HUES6 (cell line): ENCODE results near the gene DNAJC8.

Experiments
- H3K27ac ChIP-seq: 2 replicates; pipeline ENCODE4 v1.7.0; 2013; ENCODE audit warnings: low read depth, mild to moderate bottlenecking, low read length, inconsistent platforms
- H3K27me3 ChIP-seq: 2 replicates; pipeline ENCODE4 v1.6.1; 2013; ENCODE audit warnings: low read length; ENCODE audit not compliant: control insufficient read depth, insufficient read depth
- H3K36me3 ChIP-seq: 2 replicates; pipeline ENCODE4 v1.6.1; 2013; ENCODE audit warnings: low read length; ENCODE audit not compliant: control insufficient read depth, insufficient read depth
- H3K4me1 ChIP-seq: 2 replicates; pipeline ENCODE4 v1.6.1; 2013; ENCODE audit warnings: low read length; ENCODE audit not compliant: control insufficient read depth, insufficient read depth
- H3K4me3 ChIP-seq: 2 replicates; pipeline ENCODE4 v1.5.1; 2013; ENCODE audit warnings: low read depth, low read length
- H3K9ac ChIP-seq: one replicate; pipeline ENCODE4 v1.6.1; 2013; ENCODE audit warnings: mild to moderate bottlenecking, low read length
- H3K9me3 ChIP-seq: 2 replicates; pipeline ENCODE4 v1.6.1; 2013; ENCODE audit warnings: low read depth, low read length; ENCODE audit not compliant: control insufficient read depth, insufficient read depth

DNAJC8 gene

GRCh38 chr1:28249013-28249865 is 16.4 kb upstream of the DNAJC8 start:
- Histone ChIP-seq H3K9me3 (no peaks in the 10 kb centered on the region), H3K4me3 (0 out of 2 replicates have a peak overlapping the region, but pooled peaks have one; percentile 28), H3K27me3 (no peaks in the 10 kb centered on the region), H3K9ac (peak overlapping the region; percentile 61), H3K27ac (peak overlapping the region; percentile 66), H3K36me3 (no peaks in the 10 kb centered on the region), H3K4me1 (peaks cover 25% of the 10 kb centered on the region)

GRCh38 chr1:28248273-28249012 is 15.6 kb upstream of the DNAJC8 start:
- H3K4me1 ChIP-seq: peaks cover 25% of the 10 kb centered on the region
- H3K4me3 ChIP-seq: peak overlapping the region; percentile 37
- H3K36me3 ChIP-seq: no peaks in the 10 kb centered on the region
- no peaks in the 10 kb centered on the region for H3K9me3 ChIP-seq
- H3K9ac ChIP-seq: peak overlapping the region; percentile 61
- no peaks in the 10 kb centered on the region for H3K27me3 ChIP-seq
- peak overlapping the region; percentile 66 for H3K27ac ChIP-seq

- peak overlapping the region; percentile 29 for H3K9ac ChIP-seq
- H3K27ac ChIP-seq: peak overlapping the region; percentile 51; the same call in 1 of the 2 replicates
- peak overlapping the region; percentile 53 for H3K4me3 ChIP-seq
- H3K9me3 ChIP-seq: no peaks in the 10 kb centered on the region
- H3K27me3 ChIP-seq: no peaks in the 10 kb centered on the region
- H3K36me3 ChIP-seq: no peaks in the 10 kb centered on the region
- H3K4me1 ChIP-seq: peaks cover 25% of the 10 kb centered on the region
These were observed 14.9 kb upstream of the DNAJC8 start for GRCh38 chr1:28247612-28248272.

GRCh38 chr1:28246427-28246832 is 13.6 kb upstream of the DNAJC8 start:
- Histone ChIP-seq H3K9me3 (no peaks in the 10 kb centered on the region), H3K27me3 (no peaks in the 10 kb centered on the region), H3K27ac (peak overlapping the region; percentile 20; the same call in 1 of the 2 replicates), H3K4me3 (peak overlapping the region; percentile 56), H3K36me3 (no peaks in the 10 kb centered on the region), H3K9ac (peak overlapping the region; percentile 54), H3K4me1 (peaks cover 25% of the 10 kb centered on the region)

DNA sequence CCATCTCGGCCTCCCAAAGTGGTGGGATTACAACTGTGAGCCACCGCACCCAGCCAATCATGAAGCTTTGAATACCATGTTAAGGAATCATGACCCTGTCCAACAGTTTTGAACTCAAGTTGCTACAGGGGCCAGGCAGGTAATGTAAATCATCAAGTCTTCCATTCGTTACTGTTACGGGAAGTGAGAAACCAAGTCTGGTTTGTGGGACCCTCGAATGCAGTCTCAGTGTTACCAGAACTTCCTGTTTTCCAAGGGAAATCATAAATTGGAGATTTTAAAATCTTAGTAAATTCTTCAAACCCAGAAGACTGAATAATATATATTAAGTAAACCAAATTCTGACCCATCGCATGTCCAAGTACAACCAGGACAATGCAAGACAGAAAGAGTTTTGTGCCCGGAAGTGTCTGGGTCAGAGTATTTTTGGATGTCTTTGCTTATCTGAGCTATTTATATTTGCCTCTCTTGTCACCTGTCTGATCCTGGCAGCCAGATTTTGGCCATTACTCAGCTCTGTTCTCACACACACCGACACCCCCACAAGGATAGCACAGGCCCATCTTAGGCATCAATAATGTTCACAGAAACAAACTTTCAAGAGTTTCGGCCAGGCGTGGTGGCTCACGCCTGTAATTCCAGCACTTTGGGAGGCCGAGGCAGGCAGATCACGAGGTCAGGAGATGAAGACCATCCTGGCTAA is 11.9 kb upstream of the DNAJC8 start:
- no peak overlapping the region for H3K27ac ChIP-seq
- no peaks in the 10 kb centered on the region for H3K9me3 ChIP-seq
- no peak overlapping the region for H3K4me3 ChIP-seq
- H3K4me1 ChIP-seq: peaks cover 23% of the 10 kb centered on the region
- no peak overlapping the region for H3K9ac ChIP-seq
- H3K36me3 ChIP-seq: peaks cover 3% of the 10 kb centered on the region
- H3K27me3 ChIP-seq: no peaks in the 10 kb centered on the region

DNA sequence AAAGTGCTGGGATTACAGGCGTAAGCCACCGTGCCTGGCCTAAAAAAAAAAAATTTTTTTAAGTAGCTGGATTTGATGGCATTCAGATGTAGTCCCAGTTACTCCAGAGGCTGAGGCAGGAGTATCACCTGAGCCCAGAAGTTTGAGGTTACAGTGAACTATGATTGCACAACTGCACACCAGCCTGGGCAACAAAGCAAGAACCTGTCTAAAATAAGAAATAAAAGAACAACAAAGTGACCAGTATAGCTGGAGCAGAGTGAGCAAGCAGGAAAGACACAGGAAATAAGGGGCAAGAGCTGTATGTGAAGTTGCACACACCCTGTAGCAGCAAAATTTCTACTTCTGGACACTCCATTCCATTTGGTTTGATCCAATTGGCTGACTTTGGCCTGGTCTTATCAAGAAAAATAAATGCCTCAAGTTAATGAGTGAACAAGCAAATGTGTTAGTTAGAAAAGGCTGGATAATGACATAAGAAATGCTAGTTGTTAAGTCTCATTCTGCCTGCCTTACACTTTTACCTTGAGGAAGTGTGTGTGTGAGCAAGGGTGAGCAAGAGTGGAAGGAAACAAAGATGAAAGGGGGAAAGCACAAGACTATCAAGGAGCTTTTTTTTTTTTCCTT is 11.0 kb upstream of the DNAJC8 start:
- Histone ChIP-seq H3K36me3 (peaks cover 3% of the 10 kb centered on the region), H3K4me1 (peaks cover 14% of the 10 kb centered on the region), H3K27me3 (no peaks in the 10 kb centered on the region), H3K9me3 (no peaks in the 10 kb centered on the region), H3K27ac (no peak overlapping the region), H3K9ac (no peak overlapping the region), H3K4me3 (no peak overlapping the region)

- Histone ChIP-seq H3K9me3 (no peaks in the 10 kb centered on the region), H3K4me3 (no peak overlapping the region), H3K9ac (no peak overlapping the region), H3K27me3 (no peaks in the 10 kb centered on the region), H3K36me3 (peaks cover 16% of the 10 kb centered on the region), H3K27ac (no peak overlapping the region), H3K4me1 (peaks cover 3% of the 10 kb centered on the region; the same call in 1 of the 2 replicates)
These were observed 8.9 kb upstream of the DNAJC8 start for GRCh38 chr1:28241638-28242241.

DNA sequence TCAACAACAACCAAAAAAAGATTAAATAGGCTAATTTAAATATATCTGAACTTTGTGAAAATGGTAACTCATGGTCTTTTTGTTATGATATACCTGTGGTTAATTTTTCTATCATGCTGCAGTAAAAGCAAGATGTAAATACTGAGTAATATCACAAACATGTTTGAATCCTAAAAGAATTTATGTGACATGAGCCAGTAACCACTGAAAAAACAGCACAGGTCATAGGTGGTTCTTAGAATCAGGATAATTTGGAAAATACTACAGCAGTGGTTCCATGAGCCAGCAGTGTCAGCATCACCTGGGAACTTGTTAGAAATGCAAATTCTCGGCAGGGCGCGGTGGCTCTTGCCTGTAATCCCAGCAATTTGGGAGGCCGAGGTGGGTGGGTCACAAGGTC is 7.2 kb upstream of the DNAJC8 start:
- no peaks in the 10 kb centered on the region for H3K27me3 ChIP-seq
- no peak overlapping the region for H3K9ac ChIP-seq
- no peaks in the 10 kb centered on the region for H3K9me3 ChIP-seq
- peaks cover 16% of the 10 kb centered on the region for H3K36me3 ChIP-seq
- H3K4me1 ChIP-seq: peaks cover 5% of the 10 kb centered on the region; the same call in 1 of the 2 replicates
- H3K27ac ChIP-seq: no peak overlapping the region
- H3K4me3 ChIP-seq: no peak overlapping the region

GRCh38 chr1:28239004-28239403 is 6.2 kb upstream of the DNAJC8 start:
- H3K9me3 ChIP-seq: no peaks in the 10 kb centered on the region
- H3K4me1 ChIP-seq: peaks cover 5% of the 10 kb centered on the region; the same call in 1 of the 2 replicates

More at GRCh38 chr1:28239004-28239403, 6.2 kb upstream of the DNAJC8 start:
- Histone ChIP-seq H3K4me3 (no peak overlapping the region), H3K9ac (no peak overlapping the region), H3K27ac (no peak overlapping the region; the same call in 1 of the 2 replicates), H3K27me3 (no peaks in the 10 kb centered on the region), H3K36me3 (peaks cover 16% of the 10 kb centered on the region)
